ENCODE data around the gene WIPF1. TPM values are rescaled to one million over a fixed set of nuclear protein-coding genes. Genes with fewer than 3 reads are reported as not detected.

WIPF1 gene
- polyA plus RNA-seq, 1 donor from 2014 or later: 0.25 TPM

- Histone ChIP-seq H3K9me3 (ENCODE audit: low read length) (no peaks in the 10 kb centered on the region), H3K4me2 (ENCODE audit: low read length) (no peak overlapping the region), H3F3A (ENCODE audit: insufficient read depth, low read length, poor library complexity, severe bottlenecking) (no peaks in the 10 kb centered on the region), H3K9ac (ENCODE audit: low read length) (no peak overlapping the region), H3K79me2 (replicated peaks; ENCODE audit: insufficient read depth, low read length) (no peaks in the 10 kb centered on the region), H2AFZ (ENCODE audit: low read depth, low read length) (no peak overlapping the region), H3K36me3 (ENCODE audit: insufficient read depth, low read length) (no peaks in the 10 kb centered on the region), H3K4me3 (ENCODE audit: low read length) (no peak overlapping the region), H3K27me3 (ENCODE audit: insufficient read depth, low read depth, low read length) (no peaks in the 10 kb centered on the region), H3K27ac (ENCODE audit: low read length) (no peak overlapping the region), H3K9me2 (ENCODE audit: insufficient read depth, low read length) (no peaks in the 10 kb centered on the region), H4K20me1 (ENCODE audit: insufficient read depth) (no peaks in the 10 kb centered on the region)
- TF ChIP-seq POLR2AphosphoS5 (IDR thresholded peaks at IDR 0.05) (no peak), REST (IDR thresholded peaks at IDR 0.05; ENCODE audit: borderline replicate concordance) (no peak), EP300 (conservative IDR thresholded peaks at IDR 0.05; ENCODE audit: poor library complexity, severe bottlenecking) (no peak), EZH2 (IDR thresholded peaks at IDR 0.05; ENCODE audit: borderline replicate concordance, insufficient read depth, low read length, poor library complexity, severe bottlenecking) (no peak), TAF1 (IDR thresholded peaks at IDR 0.05; ENCODE audit: low read depth) (no peak), RAD21 (conservative IDR thresholded peaks at IDR 0.05) (no peak), CTCF (IDR thresholded peaks at IDR 0.05; ENCODE audit: poor library complexity, severe bottlenecking) (no peak)
Measured at GRCh38 chr2:174529916-174530315, 67.7 kb downstream of the WIPF1 start.

GRCh38 chr2:174527959-174528358 is 69.6 kb downstream of the WIPF1 start:
- TF ChIP-seq REST (IDR thresholded peaks at IDR 0.05; ENCODE audit: borderline replicate concordance) (no peak), EP300 (conservative IDR thresholded peaks at IDR 0.05; ENCODE audit: poor library complexity, severe bottlenecking) (no peak), MXI1 (conservative IDR thresholded peaks at IDR 0.05; ENCODE audit: poor library complexity, severe bottlenecking) (no peak), CTCF (IDR thresholded peaks at IDR 0.05; ENCODE audit: poor library complexity, severe bottlenecking) (no peak), EZH2 (IDR thresholded peaks at IDR 0.05; ENCODE audit: borderline replicate concordance, insufficient read depth, low read length, poor library complexity, severe bottlenecking) (no peak), SMC3 (conservative IDR thresholded peaks at IDR 0.05; ENCODE audit: poor library complexity) (no peak)
- no peaks in the 10 kb centered on the region for H3K9me2 ChIP-seq (ENCODE audit: insufficient read depth, low read length)
- H3K27me3 ChIP-seq (ENCODE audit: insufficient read depth, low read depth, low read length): no peaks in the 10 kb centered on the region
- H3F3A ChIP-seq (ENCODE audit: insufficient read depth, low read length, poor library complexity, severe bottlenecking): no peaks in the 10 kb centered on the region
- no peak overlapping the region for H3K27ac ChIP-seq (ENCODE audit: low read length)
- H3K79me2 ChIP-seq (replicated peaks; ENCODE audit: insufficient read depth, low read length): no peaks in the 10 kb centered on the region
- no peak overlapping the region for H3K9ac ChIP-seq (ENCODE audit: low read length)
- no peak overlapping the region for H3K4me3 ChIP-seq (ENCODE audit: low read length)
- H3K9me3 ChIP-seq (ENCODE audit: low read length): no peaks in the 10 kb centered on the region
- no peaks in the 10 kb centered on the region for H4K20me1 ChIP-seq (ENCODE audit: insufficient read depth)
- H2AFZ ChIP-seq (ENCODE audit: low read depth, low read length): no peak overlapping the region
- H3K4me2 ChIP-seq (ENCODE audit: low read length): no peak overlapping the region
- H3K36me3 ChIP-seq (ENCODE audit: insufficient read depth, low read length): no peaks in the 10 kb centered on the region
